IPS-20b (cell line): ENCODE data around the gene ZNF652.

Source experiments
- H3K27ac ChIP-seq: one replicate; pipeline ENCODE4 v1.5.1; 2013; ENCODE audit warnings: low read length
- H3K27me3 ChIP-seq: 2 replicates; pipeline ENCODE4 v1.6.1; 2013; ENCODE audit warnings: mild to moderate bottlenecking, low read length, inconsistent platforms; ENCODE audit not compliant: insufficient read depth
- H3K36me3 ChIP-seq: 2 replicates; pipeline ENCODE4 v1.6.1; 2013; ENCODE audit warnings: low read depth, mild to moderate bottlenecking, inconsistent platforms, low read length, moderate library complexity; ENCODE audit not compliant: insufficient read depth
- H3K4me1 ChIP-seq: 2 replicates; pipeline ENCODE4 v1.6.1; 2013; ENCODE audit warnings: mild to moderate bottlenecking, control low read depth, inconsistent platforms, low read length, moderate library complexity; ENCODE audit not compliant: insufficient read depth
- H3K4me3 ChIP-seq: 2 replicates; pipeline ENCODE4 v1.5.1; 2013; ENCODE audit warnings: mild to moderate bottlenecking, low read length, inconsistent platforms
- H3K9ac ChIP-seq: 2 replicates; pipeline ENCODE4 v1.6.1; 2013; ENCODE audit warnings: low read depth, mild to moderate bottlenecking, inconsistent platforms, low read length, moderate library complexity
- H3K9me3 ChIP-seq: 2 replicates; pipeline ENCODE4 v1.6.1; 2013; ENCODE audit warnings: mild to moderate bottlenecking, low read depth, low read length, inconsistent platforms; ENCODE audit not compliant: insufficient read depth

Gene ZNF652

DNA sequence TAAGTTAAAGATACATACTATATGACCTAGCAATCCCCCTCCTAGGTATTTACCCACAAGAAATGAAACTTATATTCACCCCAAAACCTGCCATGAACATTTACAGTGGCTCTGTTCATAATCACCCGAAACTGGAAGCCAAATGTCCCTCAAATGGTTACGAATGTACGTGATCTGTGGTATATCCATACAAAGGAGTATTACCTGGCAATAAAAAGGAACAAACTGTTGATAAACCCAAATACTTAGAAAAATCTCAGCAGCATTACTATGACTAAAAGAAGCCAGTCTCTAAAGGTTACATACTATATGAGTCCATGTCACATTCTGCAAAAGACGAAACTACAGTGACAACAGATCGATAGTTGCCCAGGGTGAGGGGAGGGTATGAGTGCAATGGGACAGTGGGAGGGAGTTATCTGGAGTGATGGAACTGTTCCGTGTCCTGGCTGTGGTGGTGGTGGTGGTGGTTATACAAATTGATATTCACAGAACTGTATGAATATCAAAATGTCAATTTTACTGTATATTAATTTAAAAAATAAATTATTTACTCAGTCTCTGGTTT is 9.4 kb downstream of the ZNF652 start:
- no peak overlapping the region for H3K27ac ChIP-seq
- H3K4me3 ChIP-seq = no peak overlapping the region

DNA sequence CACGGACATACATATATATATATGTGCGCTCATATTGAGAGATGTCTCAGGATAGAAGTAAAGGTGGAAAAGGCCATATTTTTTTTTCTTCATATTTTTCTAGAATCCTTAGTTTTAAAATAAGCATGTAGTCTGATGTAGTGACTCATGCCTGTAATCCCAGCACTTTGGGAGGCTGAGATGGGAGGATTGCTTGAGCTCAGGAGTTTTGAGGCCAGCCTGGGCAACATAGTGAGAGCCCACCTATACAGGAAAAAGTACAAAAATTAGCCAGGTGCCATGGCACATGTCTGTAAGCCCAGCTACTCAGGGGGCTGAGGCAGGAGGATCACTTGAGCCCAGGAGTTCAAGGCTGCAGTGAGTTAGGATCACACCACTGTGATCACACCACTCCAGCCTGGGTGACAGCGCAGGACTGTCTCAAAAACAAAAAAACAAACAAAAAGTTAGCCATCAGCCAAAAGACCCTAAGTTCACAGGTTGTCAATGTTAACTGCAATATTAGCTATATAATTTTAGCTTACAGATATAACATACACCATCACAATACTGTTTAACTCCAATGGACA is 10.4 kb downstream of the ZNF652 start:
- H3K4me1 ChIP-seq = no peaks in the 10 kb centered on the region
- no peaks in the 10 kb centered on the region for H3K36me3 ChIP-seq
- H3K9ac ChIP-seq = no peak overlapping the region
- no peaks in the 10 kb centered on the region for H3K9me3 ChIP-seq
- H3K27me3 ChIP-seq = no peaks in the 10 kb centered on the region
- H3K4me3 ChIP-seq = no peak overlapping the region
- no peak overlapping the region for H3K27ac ChIP-seq

More for the DNA sequence above, 9.4 kb downstream of the ZNF652 start:
- H3K4me1 ChIP-seq = no peaks in the 10 kb centered on the region
- H3K36me3 ChIP-seq = no peaks in the 10 kb centered on the region
- H3K27me3 ChIP-seq = no peaks in the 10 kb centered on the region
- no peak overlapping the region for H3K9ac ChIP-seq
- no peaks in the 10 kb centered on the region for H3K9me3 ChIP-seq

DNA sequence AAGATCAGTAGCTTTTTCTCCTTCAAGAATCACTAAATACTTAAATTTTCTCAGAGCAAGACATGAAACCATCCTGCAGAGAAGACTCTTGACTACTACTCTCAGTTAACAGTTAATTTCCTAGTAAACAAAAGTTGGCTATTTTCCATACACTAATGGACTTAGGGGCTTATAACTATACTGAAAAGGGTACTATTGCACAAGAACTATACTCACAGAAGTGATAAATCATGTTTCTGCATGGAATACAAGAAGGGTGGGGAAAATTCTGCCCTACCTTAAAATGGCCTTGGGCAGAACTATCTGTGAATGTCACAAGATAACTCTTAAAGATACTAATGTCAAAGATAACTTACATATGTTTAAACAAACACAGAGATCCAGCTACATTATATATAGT is 12.5 kb downstream of the ZNF652 start:
- Histone ChIP-seq H3K27me3 (no peaks in the 10 kb centered on the region), H3K9ac (no peak overlapping the region), H3K27ac (no peak overlapping the region), H3K36me3 (no peaks in the 10 kb centered on the region), H3K4me3 (no peak overlapping the region), H3K9me3 (no peaks in the 10 kb centered on the region), H3K4me1 (no peaks in the 10 kb centered on the region)

DNA sequence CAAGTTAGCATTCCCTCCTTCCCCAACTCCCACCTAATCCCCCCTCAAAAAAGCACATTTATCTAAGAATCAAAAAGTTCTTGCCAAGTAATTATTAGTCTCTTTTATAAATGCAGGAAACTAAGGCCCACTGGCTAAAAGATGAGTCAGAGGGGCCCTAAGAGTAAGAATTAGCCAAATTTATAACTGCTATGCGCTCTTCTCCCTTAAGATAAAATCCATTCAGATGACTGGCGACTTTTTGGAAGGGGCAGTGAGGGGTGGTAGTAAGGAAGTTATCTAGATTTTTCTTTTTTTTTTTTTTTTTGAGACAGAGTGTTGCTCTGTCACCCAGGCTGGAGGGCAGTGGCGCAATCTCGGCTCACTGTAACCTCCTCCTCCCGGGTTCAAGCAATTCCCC is 17.1 kb downstream of the ZNF652 start:
- H3K36me3 ChIP-seq = no peaks in the 10 kb centered on the region
- no peak overlapping the region for H3K27ac ChIP-seq
- no peaks in the 10 kb centered on the region for H3K9me3 ChIP-seq
- H3K27me3 ChIP-seq = no peaks in the 10 kb centered on the region
- H3K4me3 ChIP-seq = no peak overlapping the region
- H3K4me1 ChIP-seq = no peaks in the 10 kb centered on the region
- no peak overlapping the region for H3K9ac ChIP-seq

DNA sequence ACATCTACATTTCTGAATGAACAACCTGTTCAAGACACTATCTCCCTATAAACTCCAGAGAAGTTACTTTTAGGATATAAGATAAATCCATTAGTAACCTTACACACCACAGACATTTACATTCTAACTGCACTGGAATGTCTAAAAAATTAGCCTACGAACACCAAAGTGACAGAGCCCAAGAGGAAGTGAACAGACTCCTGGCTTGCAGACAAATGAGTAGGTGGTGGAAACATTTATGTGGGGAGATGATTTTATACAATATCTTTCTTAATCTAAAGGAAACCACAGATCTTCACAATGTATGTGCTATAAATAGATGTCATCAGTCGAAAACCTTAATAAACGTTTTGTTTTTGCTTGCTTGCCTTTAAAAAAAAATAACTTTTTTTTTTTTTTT is 18.8 kb downstream of the ZNF652 start:
- no peaks in the 10 kb centered on the region for H3K27me3 ChIP-seq
- no peaks in the 10 kb centered on the region for H3K36me3 ChIP-seq
- H3K9me3 ChIP-seq = no peaks in the 10 kb centered on the region
- 0 out of 2 replicates have a peak, but pooled peaks cover 4% of the 10 kb centered on the region for H3K4me1 ChIP-seq
- H3K27ac ChIP-seq = no peak overlapping the region
- H3K9ac ChIP-seq = no peak overlapping the region
- H3K4me3 ChIP-seq = no peak overlapping the region

DNA sequence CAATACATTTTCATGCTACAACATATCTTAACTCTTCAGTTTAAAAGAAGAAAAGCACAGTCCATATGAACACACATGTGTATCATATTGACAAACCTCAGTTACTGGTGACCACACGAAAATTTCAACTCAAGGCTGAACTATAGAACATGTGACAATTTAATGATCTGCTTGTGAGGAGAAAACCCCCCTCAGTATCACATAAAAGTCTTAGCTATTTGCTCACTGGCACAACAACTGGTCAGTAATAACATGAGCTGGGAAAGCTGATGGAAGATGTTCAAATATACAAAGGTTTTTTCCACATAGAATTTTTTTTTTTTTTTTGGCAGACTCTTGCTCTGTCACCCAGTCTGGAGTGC is 19.5 kb downstream of the ZNF652 start:
- 0 out of 2 replicates have a peak, but pooled peaks cover 4% of the 10 kb centered on the region for H3K4me1 ChIP-seq
- no peak overlapping the region for H3K4me3 ChIP-seq
- H3K27ac ChIP-seq = no peak overlapping the region
- no peaks in the 10 kb centered on the region for H3K36me3 ChIP-seq
- H3K9ac ChIP-seq = no peak overlapping the region
- no peaks in the 10 kb centered on the region for H3K9me3 ChIP-seq
- H3K27me3 ChIP-seq = no peaks in the 10 kb centered on the region

DNA sequence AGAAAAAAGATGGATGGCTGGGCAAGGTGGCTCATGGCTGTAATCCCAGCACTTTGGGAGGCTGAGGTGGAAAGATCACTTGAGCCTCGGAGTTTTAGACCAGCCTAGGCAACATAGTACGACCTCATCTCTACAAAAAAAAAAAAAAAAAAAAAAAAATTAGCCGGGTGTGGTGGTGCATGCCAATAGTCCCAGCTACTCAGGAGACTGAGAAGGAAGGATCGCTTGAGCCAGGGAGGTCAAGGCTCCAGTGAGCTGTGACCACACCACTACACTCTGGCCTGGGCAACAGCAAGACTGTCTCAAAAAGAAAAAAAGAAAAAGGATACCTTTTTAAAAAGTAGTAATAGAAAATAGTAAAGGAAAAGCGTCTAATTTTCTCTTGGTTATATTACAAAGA is 20.7 kb downstream of the ZNF652 start:
- H3K27ac ChIP-seq = no peak overlapping the region
- no peaks in the 10 kb centered on the region for H3K27me3 ChIP-seq
- no peaks in the 10 kb centered on the region for H3K36me3 ChIP-seq
- no peak overlapping the region for H3K9ac ChIP-seq
- H3K9me3 ChIP-seq = no peaks in the 10 kb centered on the region
- no peak overlapping the region for H3K4me3 ChIP-seq
- 0 out of 2 replicates have a peak, but pooled peaks cover 4% of the 10 kb centered on the region for H3K4me1 ChIP-seq

DNA sequence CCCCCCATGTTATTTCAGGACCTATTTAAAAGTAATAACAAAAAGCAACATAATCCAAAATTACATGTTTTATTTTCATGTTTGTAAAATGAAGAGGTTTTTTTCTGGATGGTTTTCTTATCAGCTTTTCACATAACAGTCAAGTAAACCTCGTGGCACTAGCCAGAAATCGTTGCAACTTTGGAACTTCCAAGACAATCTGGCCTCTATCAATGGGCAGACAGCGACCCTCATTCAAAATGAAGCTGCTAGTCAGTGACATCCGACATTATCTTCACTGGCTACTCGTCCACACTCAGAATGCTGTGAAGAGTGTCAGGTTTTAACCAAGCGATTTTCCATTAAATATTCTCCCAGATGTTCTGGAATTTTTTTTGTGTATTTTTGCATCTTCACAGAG is 22.7 kb downstream of the ZNF652 start:
- no peaks in the 10 kb centered on the region for H3K9me3 ChIP-seq
- H3K4me3 ChIP-seq = no peak overlapping the region
- H3K9ac ChIP-seq = no peak overlapping the region
- H3K27ac ChIP-seq = no peak overlapping the region
- no peaks in the 10 kb centered on the region for H3K27me3 ChIP-seq
- no peaks in the 10 kb centered on the region for H3K36me3 ChIP-seq
- H3K4me1 ChIP-seq = 0 out of 2 replicates have a peak, but pooled peaks cover 4% of the 10 kb centered on the region

DNA sequence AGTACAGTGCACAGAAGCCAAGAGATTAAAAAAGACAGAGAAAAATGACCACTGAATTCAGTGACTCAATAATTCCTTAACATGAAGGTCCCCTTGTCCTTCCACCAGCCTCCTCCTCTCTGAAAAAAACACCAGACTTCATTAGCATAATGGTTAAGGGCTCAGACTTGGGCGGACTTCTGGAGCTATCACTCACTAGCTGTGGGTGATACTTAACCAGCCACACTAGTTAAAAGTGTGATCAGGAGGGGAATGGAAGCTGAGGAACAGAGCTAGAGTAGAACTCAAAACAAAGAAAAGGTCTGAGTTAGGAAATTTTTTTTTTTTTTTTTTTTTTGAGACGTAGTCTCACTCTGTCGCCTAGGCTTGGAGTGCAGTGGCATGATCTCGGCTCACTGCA is 23.2 kb downstream of the ZNF652 start:
- H3K9ac ChIP-seq = no peak overlapping the region
- H3K4me1 ChIP-seq = 0 out of 2 replicates have a peak, but pooled peaks cover 4% of the 10 kb centered on the region
- H3K9me3 ChIP-seq = no peaks in the 10 kb centered on the region
- H3K27me3 ChIP-seq = no peaks in the 10 kb centered on the region
- no peaks in the 10 kb centered on the region for H3K36me3 ChIP-seq
- no peak overlapping the region for H3K4me3 ChIP-seq
- no peak overlapping the region for H3K27ac ChIP-seq

DNA sequence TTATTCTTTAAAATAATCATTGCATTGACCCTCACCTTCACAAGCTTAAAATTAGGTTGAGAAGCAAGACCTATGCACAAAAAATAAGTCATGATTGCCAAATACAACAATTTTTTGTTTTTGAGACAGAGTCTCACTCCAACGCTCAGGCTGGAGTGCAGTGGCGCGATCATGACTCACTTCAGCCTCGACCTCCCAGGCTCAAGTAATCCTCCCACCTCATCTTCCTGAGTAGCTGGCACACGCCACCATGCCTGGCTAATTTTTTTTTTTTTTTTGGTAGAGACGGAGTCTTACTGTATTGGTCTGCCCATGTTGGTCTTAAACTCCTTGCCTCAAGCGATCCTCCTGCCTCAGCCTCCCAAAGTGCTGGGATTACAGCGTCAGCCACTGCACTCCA is 24.2 kb downstream of the ZNF652 start:
- Histone ChIP-seq H3K27me3 (no peaks in the 10 kb centered on the region), H3K36me3 (no peaks in the 10 kb centered on the region), H3K27ac (no peak overlapping the region), H3K9ac (no peak overlapping the region), H3K4me1 (0 out of 2 replicates have a peak, but pooled peaks cover 4% of the 10 kb centered on the region), H3K9me3 (no peaks in the 10 kb centered on the region), H3K4me3 (no peak overlapping the region)

DNA sequence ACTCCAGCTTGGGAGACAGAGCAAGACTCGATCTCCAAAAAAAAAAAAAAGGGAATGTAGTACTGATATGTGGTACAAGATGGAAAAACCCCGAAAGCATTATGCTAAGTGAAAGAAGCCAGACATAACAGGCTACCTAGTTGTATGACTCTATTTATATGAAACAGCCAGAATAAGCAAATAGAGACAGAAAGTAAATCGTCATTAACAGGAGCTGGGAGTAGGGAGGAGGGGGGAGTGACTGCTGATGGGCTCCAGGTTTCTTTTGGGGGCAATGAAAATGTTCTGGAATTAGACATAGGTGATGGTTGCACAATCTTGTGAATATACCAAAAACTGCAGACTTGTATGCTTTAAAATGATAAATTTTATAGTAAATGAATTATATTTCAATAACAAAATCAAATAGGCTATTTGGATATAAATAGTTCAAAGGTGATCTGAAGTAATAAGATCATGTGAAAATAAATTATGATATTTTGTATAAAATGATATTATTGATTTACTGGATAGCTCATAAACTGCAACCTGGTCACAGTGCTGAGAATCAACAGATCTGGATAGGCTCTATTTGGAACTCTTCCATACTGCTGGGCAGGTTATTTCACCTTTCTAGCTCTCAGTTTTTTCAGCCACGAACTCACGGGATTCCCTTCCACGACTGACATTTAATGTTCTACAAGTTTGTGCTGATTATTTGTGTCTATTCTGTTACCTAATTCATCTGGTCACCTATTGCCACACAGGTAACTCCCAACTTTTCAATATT is 27.1 kb downstream of the ZNF652 start:
- Histone ChIP-seq H3K4me1 (peaks cover 4% of the 10 kb centered on the region; the same call in 1 of the 2 replicates), H3K27ac (no peak overlapping the region), H3K4me3 (no peak overlapping the region), H3K36me3 (no peaks in the 10 kb centered on the region), H3K9me3 (no peaks in the 10 kb centered on the region), H3K27me3 (no peaks in the 10 kb centered on the region), H3K9ac (no peak overlapping the region)

DNA sequence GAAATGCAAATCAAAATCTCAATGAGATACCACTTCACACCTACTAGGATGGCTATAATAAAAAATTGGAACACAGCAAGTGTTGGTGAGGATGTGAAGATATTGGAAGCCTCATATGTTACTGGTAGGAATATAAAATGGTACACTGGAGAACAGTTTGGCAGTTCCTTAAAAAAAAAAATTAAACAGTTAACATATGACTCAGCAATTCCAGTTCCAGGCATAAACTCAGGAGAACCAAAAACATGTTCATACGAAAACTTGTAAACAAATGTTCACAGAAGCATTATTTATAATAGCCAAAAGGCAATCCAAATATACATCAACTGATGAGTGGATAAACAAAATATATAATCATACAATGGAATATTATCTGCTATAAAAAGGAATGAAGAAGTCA is 28.2 kb downstream of the ZNF652 start:
- Histone ChIP-seq H3K27me3 (no peaks in the 10 kb centered on the region), H3K36me3 (no peaks in the 10 kb centered on the region), H3K9ac (no peak overlapping the region), H3K9me3 (no peaks in the 10 kb centered on the region), H3K27ac (no peak overlapping the region), H3K4me3 (no peak overlapping the region), H3K4me1 (peaks cover 12% of the 10 kb centered on the region)
